ENCODE data around the gene ARAP3.

The ARAP3 gene

DNA sequence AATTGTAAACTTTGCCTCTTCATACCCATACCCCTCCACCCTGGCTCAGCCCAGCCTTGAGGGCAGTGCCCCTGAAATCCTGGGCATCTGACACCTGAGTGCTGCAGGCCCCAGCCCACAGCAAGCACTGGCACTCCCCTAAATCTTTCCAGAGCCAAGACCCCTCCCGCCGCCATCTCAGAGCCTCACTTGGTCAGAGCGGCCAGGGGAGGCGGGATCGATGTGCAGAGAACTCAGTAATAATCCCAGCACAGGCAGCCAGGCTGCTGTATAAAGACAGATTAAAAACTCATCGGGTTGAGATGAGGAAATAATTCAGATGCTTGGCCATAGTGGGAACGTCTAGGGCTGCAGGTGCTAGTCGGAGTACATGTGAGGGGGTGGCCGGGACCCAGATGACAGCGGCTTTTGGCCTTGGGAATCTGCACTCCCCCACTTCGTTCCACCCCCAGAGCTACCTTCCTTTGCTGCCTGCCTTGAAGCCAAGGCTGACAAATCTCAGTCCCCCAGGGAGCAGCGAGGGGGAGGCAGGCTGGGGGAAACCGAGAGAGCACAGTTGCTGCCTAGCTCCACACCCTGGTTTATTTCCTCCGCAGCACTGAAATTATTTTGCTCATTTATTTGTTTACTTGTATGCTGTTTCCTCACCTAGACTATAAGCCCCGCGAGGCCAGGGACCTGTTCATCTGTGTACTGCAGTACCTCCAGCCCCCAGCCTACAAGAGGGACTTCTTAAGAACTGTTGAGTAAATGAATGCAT, 19.5 kb upstream of the ARAP3 start:
- DNase-seq = peak; percentile 28

DNA sequence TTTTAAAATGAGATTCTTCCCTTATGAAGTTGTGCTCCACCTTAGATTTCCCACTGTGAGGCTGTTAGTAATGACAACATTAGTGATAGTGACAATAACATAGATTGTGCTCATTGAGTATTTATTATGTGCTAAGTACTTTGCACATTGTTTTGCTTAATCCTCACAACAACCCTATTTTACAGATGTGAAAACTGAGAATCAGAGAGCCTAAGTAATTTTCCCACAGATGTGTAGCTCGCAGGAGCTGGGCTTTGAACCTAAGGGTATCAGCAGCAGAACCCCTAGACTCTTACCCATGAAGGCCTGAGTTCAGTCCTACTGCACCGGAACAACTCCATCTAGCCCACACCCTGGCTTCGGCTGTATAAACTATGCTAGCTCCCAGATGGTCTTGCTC, 15.6 kb upstream of the ARAP3 start:
- no peak for DNase-seq

DNA sequence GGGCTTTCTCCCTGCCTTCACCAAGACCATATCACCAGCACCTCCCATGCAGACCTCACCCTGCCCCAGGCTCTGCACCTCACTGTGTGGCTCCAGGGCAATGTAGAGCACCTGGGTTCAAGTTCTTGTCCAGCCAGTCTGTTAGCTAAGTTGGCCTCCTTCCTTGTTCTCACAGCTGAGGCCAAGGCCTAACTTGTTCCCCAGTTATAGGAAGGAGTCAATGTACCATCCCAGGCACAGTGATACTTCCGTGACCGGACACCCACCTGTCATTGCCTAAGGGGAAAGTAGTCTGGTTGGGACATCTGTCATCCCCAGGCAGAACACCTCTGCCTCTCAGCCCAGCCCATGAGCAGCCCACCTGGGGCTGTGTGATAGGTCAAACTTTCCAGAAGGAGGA, 14.4 kb upstream of the ARAP3 start:
- no peak for DNase-seq

DNA sequence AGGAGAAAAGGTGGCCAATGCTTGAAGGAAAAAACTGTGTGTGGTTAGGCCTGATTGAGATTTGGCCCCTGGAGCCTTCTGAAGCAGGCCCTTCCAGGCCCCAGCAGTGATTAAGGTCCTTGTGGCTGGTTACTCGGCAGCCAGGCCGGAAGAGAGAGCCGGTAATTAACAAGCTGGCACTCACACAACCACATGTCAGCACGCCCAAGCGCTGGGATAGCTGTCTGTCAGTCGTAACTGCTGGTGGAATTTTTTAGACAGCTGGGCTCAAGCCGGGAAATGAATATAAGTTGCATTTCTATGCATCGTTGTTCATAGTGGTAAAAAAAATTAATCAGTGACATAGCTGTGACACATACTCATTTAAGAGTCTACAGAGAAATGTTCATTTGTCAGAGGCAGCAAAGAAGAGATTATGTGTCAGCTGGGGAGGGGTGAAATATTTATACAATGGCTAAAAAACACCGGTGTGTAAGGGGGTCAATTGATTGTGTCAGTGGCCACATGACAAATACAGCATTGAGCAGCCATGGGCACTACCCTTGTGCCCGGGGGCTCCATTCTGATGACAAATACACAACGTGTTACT, 13.7 kb upstream of the ARAP3 start:
- DNase-seq = no peak

DNA sequence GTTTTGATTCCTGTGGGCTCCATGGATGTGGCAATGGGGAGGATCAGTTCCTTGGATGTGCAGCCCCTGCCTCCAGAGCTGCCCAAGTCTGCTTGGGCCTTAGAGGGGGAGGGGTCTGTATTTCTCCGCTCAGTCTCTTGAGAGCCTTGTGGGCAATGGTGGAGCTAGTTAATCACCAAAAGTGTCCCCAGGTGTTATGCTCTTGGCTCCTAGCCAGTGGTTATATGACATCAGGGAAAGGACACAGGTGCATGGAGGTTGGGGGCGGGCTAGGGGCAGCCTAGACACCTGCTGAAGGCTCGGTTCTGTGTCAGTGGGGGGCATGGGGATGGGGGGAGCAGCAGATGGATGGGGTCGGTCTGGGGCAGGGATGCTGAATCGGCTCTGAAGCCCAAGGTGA, 12.4 kb upstream of the ARAP3 start:
- no peak for DNase-seq

DNA sequence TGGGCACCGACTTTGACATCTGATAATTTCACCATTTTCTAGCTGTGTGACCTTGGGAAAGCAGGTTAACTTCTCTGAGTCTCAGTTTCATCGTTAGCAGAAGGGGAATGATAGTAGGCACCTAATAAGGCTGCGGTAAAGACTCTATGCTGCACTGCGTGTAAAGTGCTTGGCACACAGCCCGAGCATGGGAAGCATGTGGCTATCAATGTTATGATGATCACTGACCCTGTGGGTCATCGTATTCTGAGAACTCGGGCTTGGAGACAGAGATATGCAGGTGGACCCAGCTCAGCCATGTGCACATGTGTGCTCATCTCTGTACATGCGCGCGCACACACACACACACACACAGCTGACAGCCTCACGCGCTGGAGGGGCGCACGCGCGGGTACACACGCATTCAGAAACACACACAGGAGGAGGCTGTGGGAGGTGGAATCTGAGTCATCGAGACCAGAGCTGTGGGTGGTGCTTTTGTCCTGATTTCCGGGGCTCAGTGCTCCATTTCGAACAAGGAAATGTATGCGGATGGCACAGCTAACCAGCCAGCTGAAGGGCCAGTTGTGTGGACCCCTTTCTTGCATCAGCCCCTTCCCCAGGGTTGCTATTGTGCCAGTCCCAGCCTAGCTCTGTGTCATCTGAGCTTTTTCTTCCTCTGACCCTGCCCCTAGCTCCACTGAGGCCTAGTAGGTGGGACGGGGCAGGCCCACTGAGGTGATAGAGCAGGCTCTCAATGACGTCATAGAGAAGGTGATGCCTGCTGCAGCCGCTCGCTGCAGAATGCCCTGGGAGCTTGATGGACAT, 11.1 kb upstream of the ARAP3 start:
- peak; percentile 88 for DNase-seq

DNA sequence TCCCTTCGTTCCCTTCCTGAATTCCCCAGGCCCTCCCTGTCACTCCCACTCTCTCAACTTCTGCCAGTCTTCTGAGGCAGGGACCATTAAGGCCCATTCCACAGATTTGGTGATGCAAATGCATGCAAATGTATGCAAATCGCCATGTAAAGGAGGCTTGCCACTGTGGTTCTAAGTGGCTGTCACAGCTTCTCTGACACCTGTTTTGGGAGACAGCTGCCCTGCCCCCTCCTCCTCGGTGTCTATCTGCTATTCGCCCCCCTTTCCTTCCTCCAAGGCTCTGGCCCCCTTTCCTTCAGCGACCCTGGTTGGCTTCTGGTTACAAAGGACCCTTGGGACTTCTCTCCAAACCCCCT, 10.5 kb upstream of the ARAP3 start:
- DNase-seq = peak; percentile 19

DNA sequence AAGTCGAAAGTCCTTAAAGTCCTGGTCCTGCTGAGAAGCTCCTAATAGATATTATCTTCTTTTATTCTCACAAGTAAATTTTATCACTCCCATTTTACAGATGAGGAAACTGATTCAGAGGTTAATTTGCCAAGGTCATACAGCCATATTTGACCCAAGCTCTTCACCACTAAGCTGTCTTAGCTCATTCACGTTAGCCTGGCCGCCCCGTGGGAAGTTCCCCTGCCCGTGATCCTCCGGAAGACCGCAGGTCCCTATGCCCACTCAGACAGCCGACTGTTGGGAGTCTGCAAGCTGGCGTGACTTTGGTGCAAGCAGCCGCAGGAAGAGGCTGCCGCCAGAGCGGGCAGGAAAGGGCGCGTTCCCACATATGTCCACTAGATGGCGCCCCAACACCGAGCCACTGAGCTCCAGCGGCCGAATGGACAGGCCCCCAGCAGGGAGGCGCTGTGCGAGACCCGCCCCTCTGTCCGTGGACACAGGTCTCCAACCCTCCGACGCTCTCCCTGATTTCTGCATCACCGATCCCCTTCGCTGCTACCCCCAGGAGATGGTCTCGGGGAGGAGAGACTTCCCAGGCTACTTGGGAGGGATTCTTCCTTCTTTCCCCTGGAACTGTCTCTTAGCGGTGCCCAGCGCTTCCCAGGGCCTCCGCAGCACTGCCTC, 10.0 kb upstream of the ARAP3 start:
- peak; percentile 91 for DNase-seq

DNA sequence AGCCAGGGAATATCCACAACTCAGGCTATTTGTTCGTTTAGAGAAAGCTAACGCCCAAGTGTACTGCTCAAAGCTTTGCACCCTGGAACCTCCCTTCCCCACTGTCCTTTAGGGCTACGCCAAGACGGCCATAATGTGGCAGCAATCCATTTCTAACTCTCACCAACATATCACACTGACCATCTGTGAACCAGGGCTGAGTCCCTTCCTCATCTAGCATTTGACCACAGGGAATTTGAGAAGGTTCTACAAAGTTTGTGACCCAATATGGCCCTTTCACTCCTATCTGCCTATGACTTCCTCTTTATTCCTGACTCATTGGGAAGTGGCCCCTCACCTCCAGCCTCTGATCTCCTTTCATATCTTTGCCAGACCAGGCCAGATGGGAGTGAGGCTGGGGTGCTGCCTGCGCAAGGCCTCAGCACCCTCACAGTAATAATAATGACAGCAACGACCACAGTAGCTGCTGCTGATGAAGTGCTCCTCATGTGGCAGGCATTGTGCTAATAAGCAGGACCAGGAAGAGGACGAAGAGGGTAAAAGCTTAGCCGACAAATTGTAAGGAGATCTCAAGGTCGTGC, 9.3 kb upstream of the ARAP3 start:
- no peak for DNase-seq

DNA sequence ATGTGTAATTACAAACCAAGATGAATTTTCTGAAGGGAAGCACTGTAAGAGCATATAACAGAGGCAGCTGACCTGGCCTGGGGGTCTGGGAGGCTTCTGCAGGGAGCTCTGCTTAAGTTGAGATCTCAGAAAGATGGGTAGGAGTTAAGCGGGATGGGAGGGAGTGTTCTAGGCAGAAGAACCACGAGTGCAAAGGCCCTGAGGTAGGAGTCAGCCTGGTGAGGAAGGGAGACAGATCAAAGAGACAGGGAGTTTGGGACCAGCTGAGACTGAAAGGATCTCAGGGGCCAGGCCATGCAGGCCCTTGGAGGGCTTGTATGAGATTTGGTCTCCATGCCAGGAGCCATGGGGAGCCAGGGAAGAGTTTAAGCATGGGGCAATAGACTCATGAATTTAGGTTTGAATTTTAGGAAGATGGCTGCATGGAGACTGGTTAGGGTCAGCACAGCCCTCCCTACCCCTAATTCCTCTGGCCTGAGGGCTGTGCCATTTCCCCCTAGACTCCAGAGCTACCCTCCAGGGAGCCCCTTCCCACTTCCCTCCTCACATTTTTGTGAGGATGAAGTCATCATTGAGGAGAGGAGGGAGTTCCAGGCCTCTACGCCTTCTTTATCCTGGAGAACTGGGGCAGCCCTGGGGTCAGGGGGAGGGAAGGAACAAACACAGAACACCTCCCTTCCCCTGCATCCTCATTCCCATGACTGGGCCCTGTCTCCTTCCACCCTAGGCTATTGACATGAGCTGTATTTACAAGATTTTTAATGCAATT, 4.8 kb upstream of the ARAP3 start:
- DNase-seq = no peak

DNA sequence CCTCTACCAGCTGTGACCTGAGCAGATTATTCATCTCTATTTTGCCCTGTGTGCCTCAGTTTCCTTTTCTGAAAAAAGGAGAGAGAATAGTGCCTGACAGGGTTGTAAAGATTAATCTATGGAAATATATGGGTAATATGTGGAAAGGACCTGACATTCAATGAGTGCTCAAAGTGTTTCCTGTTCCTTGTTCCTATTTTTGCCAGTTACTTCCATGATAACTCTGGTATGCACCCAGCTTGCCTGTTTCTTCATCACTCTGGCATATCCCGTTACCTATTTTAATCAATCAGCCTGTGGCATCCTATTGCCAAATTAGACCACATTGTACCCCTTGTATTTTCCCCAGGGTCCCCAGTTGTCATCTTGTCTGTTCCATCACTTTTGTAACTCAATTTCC, 3.6 kb upstream of the ARAP3 start:
- no peak for DNase-seq

DNA sequence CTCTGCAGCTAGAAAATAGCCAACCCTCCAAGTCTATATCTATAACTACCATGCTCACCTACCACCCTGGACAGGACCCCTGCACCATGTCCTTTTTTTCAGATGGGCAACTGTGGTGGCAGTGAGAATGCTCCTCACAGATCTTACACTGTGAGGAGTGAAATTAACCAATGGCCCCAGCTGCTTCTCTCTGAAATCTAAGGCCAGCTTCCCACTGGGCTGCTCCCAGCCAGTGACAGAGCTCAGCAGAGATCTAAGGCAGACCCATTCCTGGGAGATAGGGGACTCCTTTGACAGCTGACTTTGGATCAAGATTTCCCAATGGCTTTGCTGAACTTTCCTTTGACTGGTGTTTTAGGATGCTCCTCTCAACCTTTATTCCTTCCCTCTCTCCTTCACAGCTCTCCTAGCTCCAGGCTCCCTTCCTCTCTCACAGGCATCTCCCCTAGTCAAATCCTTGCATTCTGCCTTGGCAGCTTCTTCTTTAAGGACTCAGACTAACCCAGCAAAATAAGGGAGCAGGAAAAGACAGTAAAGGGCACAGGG, 1.6 kb upstream of the ARAP3 start:
- DNase-seq = no peak

DNA sequence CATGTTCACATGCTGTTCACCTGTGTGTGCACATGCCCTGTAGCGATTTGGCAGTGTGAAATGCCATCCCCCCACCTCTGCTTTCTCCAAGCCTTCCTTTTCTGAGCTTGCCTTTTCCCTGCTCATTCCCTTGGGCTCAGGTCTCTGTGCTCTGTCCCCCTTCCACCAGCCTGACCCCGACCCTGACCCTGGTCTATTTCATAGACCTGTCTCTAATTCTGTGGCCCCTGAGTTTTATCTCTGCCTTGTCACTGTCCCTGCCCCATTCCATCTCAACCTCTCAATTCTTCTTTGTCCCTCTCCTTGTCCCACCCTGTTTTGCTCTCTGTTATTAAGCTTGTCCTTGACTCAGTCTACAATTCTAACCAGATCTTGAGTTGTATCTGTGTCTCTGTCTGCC, 735 bp downstream of the ARAP3 start:
- no peak for DNase-seq

DNA sequence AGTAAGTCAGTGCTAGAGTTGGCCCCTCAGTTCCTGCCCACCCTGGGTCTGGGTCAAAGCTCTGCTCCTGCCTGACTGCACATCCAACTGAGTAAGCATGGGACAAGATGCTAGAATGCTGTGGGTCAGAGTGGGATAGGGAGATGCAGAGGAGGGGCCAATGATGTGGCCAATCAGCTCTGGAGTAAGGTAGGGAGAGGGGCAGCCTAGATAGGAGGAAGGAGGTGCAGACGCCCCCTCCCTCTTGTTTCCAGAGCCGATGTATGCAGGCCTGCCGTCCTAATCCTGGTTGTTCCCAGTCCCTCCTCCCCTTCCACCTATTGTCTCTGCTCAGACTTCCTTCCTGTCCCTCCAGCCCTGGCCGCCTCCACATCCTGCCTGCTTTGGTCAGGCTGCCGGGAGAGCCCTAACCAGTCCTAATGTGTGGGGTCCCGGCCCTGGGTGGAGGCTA, 1.3 kb downstream of the ARAP3 start:
- no peak for DNase-seq

DNA sequence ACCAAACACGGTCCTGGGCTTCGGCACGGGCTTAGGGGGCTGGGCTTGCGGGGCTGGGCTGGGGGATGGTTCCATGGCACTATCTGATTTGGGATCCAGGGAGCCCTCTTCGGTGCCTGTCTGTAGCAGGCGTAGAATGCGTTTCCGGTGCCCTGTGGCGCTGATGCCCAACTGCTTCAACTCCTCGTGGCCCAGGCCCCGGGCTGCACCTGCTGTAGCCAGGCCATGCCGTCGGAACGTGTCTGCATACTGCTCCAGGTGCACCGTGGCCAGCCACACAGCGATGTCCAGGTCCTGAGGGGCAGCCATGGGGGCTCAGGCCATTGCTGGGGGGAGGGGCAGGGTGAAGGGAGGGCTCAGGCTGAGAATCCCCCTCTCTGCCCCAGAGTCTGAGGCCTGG, 1.9 kb downstream of the ARAP3 start:
- DNase-seq = no peak

DNA sequence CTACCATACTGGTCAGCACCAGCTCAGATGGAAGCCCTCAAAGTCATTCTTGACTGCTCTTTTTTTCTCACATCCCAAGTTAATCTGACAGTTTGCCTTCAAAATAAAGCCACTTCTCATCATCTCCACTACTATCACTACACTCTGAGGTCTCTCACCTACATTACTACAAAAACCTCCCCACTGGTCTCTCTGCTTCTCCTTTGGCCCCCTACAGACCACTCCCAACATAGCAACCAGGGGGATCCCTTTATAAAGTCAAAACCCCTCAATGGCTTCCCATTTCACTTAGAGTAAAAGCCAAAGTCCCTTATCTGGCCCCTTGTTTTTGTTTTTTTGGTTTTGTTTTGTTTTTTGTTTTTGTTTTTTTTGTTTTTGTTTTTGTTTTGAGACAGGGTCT, 4.6 kb downstream of the ARAP3 start:
- no peak for DNase-seq

DNA sequence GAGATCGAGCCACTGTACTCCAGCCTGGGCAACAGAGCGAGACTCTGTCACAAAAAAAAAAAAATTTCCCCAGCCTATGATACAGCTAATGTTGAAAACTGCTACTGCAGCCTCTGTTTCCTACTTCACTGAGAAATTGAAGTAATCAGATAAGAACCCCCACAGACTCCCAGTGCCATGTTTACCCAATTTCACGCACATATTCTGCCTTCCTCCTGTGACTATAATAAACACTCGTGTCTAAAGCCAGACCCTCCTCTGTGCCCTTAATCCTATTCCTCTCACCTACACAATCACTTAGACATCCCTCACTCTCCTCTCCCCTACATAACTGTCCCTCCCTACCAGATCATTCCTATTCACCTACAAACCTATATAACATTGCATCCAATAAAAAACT, 6.4 kb downstream of the ARAP3 start:
- DNase-seq = no peak

DNA sequence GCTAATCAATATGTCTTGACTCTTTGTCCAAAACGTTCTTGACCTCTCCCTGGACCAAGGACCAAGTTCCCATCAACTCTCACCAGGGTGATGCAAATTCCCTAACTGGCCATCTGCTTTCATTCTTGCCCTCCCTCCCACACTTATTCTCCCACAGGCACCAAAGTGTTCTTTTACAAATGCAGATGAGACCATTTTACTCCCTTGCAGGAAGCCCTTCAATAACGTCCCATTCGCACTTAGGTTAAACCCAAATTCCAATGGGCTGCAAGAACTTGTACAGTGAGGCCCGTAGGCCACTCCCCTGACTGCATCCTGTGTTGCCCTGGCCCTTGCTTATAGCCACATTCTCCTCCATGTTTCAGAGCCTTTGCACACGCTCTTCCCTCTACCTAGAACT, 7.3 kb downstream of the ARAP3 start:
- no peak for DNase-seq

DNA sequence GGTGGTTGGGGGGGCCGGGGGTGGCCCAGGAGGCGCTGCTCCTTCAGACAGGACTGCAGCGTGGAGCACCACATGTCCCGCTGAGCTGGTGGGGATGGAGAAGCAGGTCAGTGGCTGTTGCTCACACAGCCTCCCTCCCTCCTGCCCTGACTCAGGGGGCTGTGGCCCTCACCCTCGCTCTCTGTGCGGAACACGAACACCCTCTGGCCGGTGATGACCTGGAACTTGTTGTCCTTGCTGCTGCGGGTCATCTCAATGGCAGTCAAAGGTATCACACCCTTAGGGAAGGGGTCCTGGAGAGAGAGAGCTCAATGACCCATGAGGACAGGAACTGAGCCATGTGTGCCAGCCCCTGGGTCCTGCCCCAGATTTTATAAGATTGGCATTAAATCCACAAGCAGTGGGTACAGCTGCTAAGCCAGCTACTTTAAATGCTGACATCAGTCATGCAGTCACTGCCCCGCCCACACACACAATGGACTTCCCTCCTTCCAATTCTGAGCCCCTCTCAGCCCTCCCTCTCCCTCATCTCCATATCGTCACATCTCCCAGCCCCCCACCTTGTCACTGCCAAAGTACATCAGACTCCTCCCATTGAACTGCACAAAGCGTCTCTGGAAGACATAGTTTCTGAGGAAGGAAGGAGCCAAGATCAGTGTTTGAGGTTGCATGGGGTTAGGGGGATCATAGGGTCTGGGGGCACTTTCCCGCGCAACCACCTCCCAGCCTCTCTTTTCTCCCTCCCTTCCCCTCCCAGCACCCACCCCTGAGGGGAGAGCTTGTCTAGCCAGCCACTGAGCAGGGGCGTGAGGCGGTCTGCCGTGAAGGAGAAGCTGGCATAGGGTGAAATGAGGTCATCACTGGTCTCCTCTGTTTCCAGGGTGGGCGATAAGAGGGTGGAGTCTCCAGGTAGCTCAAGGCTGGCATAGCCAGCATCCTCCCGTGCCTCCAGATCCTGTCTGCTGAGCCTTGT, 8.9 kb downstream of the ARAP3 start:
- no peak for DNase-seq

DNA sequence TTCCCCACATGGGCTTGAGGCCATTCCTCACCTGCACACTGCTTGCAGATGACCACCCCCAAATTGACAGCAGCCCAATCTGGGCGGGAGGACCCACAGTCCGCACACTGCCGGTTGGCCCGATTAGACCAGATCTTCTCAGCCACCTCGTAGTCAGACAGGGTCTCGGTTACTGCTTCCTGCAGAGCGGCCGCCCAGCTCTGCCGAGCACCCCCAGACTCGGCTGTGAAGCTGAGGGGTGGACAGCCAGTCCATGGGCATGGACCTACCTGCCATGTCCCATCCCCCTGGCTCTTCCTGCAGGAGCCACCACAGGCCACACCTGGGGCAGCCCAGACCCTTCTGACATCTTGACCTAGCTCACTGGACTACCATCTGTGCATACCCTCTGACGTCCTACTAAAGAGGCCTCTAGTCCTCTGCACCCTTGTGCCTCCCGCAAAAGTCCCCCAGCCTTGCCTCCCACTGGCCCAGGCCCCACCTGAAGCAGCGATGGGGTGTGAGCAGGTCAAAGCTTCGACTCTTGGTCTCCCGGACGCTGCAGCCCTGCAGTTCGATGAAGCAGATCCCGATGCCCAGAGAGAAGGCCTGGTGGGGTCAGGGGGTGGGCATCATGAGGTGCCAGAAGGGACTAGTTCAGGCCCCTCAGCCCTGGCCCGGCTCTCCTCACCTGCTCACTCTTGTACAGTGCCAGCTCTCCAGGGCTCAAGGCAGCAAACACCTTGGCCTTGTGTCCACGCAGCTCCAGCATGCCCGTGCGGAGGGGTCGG, 9.8 kb downstream of the ARAP3 start:
- DNase-seq = no peak
